HL-60 (cell line): ENCODE results near the gene MCU.

Experiments
- POLR2AphosphoS5 ChIP-seq: IDR thresholded peaks from 2 replicates; pipeline ENCODE4 v1.6.1; 2012; ENCODE audit warnings: low read depth
- TF ChIP-seq, protein P1 (sequence below): IDR thresholded peaks from one replicate; pipeline ENCODE4 v1.5.1; 2011; ENCODE audit warnings: low read length, control low read depth, inconsistent platforms; ENCODE audit not compliant: insufficient read depth

DNA sequence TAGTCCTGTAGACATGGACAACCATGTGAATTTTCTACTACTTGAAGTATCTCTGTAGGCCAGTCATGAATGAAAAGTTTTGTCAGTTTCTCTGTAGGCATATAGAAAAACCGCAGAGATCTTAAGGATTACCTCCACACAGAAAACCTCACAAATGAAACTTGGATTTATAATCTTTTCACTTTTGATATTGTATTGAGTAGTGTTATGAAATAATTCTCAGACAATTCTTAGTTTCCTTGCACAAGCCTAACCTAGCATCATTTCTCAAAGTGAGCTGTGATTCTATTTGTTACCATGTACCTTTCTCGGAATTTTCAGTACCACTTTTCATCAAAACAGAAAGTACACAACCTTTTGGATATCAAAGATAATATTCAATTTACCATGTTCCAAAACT is 150.2 kb downstream of the MCU start:
- TF ChIP-seq, protein P1, sequence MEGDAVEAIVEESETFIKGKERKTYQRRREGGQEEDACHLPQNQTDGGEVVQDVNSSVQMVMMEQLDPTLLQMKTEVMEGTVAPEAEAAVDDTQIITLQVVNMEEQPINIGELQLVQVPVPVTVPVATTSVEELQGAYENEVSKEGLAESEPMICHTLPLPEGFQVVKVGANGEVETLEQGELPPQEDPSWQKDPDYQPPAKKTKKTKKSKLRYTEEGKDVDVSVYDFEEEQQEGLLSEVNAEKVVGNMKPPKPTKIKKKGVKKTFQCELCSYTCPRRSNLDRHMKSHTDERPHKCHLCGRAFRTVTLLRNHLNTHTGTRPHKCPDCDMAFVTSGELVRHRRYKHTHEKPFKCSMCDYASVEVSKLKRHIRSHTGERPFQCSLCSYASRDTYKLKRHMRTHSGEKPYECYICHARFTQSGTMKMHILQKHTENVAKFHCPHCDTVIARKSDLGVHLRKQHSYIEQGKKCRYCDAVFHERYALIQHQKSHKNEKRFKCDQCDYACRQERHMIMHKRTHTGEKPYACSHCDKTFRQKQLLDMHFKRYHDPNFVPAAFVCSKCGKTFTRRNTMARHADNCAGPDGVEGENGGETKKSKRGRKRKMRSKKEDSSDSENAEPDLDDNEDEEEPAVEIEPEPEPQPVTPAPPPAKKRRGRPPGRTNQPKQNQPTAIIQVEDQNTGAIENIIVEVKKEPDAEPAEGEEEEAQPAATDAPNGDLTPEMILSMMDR: no peak
- TF ChIP-seq POLR2AphosphoS5: no peak
